Keratinocyte (primary cell): ENCODE measurements around the gene ELMO2. TPM values are rescaled to one million over a fixed set of nuclear protein-coding genes. Genes with fewer than 3 reads are reported as not detected.

ENCODE experiments used
- DNase-seq: peaks from one replicate; pipeline ENCODE4 v3.0.0-alpha.2; 2011; ENCODE audit warnings: low read depth, missing footprints, low spot score
- FAIRE-seq: peaks from 2 replicates; lab custom pipeline; 2011; peaks lifted over from hg19 to GRCh38; lab: Jason Lieb, UNC
- H2AFZ ChIP-seq: 2 replicates; pipeline ENCODE4 v1.6.0; 2012; ENCODE audit warnings: low read length, control low read depth, inconsistent platforms; ENCODE audit not compliant: control insufficient read depth
- H3K27ac ChIP-seq: 2 replicates; pipeline ENCODE4 v1.5.1; 2011; ENCODE audit warnings: low read length; ENCODE audit not compliant: control insufficient read depth, insufficient read depth
- H3K27me3 ChIP-seq: 3 replicates; pipeline ENCODE4 v1.6.0; 2011; ENCODE audit warnings: low read length; ENCODE audit not compliant: control insufficient read depth, insufficient read depth; ENCODE audit errors: extremely low read depth
- H3K36me3 ChIP-seq, 2 experiments: 2 replicates in 1 of 2; 3 replicates in 1 of 2; pipeline ENCODE4 v1.5.1; 2011; ENCODE audit warnings: low read length in 2 of 2, mild to moderate bottlenecking in 1 of 2; ENCODE audit not compliant: control insufficient read depth in 2 of 2, insufficient read depth in 2 of 2; ENCODE audit errors: extremely low read depth in 1 of 2
- H3K4me1 ChIP-seq: 3 replicates; pipeline ENCODE4 v1.5.1; 2011; ENCODE audit warnings: low read length; ENCODE audit not compliant: control insufficient read depth, insufficient read depth; ENCODE audit errors: extremely low read depth
- H3K4me2 ChIP-seq: 3 replicates; pipeline ENCODE4 v1.6.0; 2011; ENCODE audit warnings: low read depth, low read length; ENCODE audit not compliant: control insufficient read depth, insufficient read depth; ENCODE audit errors: extremely low read depth
- H3K4me3 ChIP-seq, 3 experiments: fragments of 200-600 bp in 1 of 3; sonication (generic) in 1 of 3; 2 replicates in 2 of 3; 3 replicates in 1 of 3; pipeline ENCODE4 v1.5.1; 2011 to 2016; ENCODE audit warnings: low read length in 3 of 3, mild to moderate bottlenecking in 3 of 3, control low read depth in 2 of 3, inconsistent platforms in 1 of 3, low read depth in 1 of 3, mixed read lengths in 1 of 3, mixed run types in 1 of 3, moderate library complexity in 1 of 3; ENCODE audit not compliant: control insufficient read depth in 2 of 3, insufficient read depth in 2 of 3; ENCODE audit errors: extremely low read depth in 1 of 3
- H3K79me2 ChIP-seq: 2 replicates; pipeline ENCODE4 v1.6.0; 2012; ENCODE audit warnings: low read length; ENCODE audit not compliant: control insufficient read depth, insufficient read depth
- H3K9ac ChIP-seq: 3 replicates; pipeline ENCODE4 v1.6.0; 2011; ENCODE audit warnings: low read length; ENCODE audit not compliant: control insufficient read depth, insufficient read depth; ENCODE audit errors: extremely low read depth
- H3K9me1 ChIP-seq: 3 replicates; pipeline ENCODE4 v1.6.0; 2011; ENCODE audit warnings: low read length; ENCODE audit not compliant: control insufficient read depth, insufficient read depth; ENCODE audit errors: extremely low read depth
- H3K9me3 ChIP-seq: 2 replicates; pipeline ENCODE4 v1.5.1; 2012; ENCODE audit warnings: low read depth, low read length; ENCODE audit not compliant: control insufficient read depth
- H4K20me1 ChIP-seq: 3 replicates; pipeline ENCODE4 v1.6.0; 2011; ENCODE audit warnings: low read length; ENCODE audit not compliant: control insufficient read depth, insufficient read depth; ENCODE audit errors: extremely low read depth
- EZH2 ChIP-seq: IDR thresholded peaks from one replicate; pipeline ENCODE4 v1.6.1; 2012; ENCODE audit warnings: inconsistent platforms, mild to moderate bottlenecking, low read length, moderate library complexity
- dilution Hi-C: fragments of 300-500 bp; cut with MboI; formaldehyde crosslinking; loops from one replicate; pipeline ENCODE4 v1.7.0; 2020; ENCODE audit warnings: low sequenced_read_pairs; ENCODE audit not compliant: extremely low pct_ligation_motif_present
- polyA plus RNA-seq, 5 experiments: library from polyadenylated mRNA; depleted of rRNA in 3 of 5; stranded (reverse) in 3 of 5; stranded (forward) in 1 of 5; unstranded in 1 of 5; fragments of >200 nt; gene quantifications; 1 replicate in 1 of 5; 2 replicates in 3 of 5; 3 replicates in 1 of 5; pipeline versions ENCODE4 v1.2.1 to v1.2.3, GENCODE V29; 2011 to 2012; ENCODE audit warnings: missing spikeins in 2 of 5, low read depth in 1 of 5, low replicate concordance in 1 of 5
- TF ChIP-seq, protein P1 (sequence below), 3 experiments: IDR thresholded peaks in 1 of 3; conservative IDR thresholded peaks in 1 of 3; optimal IDR thresholded peaks in 1 of 3; 2 replicates in 2 of 3; 3 replicates in 1 of 3; pipeline versions ENCODE3 to v1.5.1; 2011; ENCODE audit warnings: low read length in 3 of 3, mild to moderate bottlenecking in 3 of 3, moderate library complexity in 2 of 3, control low read depth in 1 of 3, inconsistent platforms in 1 of 3; ENCODE audit not compliant: insufficient read depth in 2 of 3; ENCODE audit errors: extremely low read depth in 1 of 3

Gene ELMO2
- polyA plus RNA-seq, 1 donor (not counting 4 experiments of a cell fraction or from before 2014, with no cell fraction given), result 28.5 TPM

DNA sequence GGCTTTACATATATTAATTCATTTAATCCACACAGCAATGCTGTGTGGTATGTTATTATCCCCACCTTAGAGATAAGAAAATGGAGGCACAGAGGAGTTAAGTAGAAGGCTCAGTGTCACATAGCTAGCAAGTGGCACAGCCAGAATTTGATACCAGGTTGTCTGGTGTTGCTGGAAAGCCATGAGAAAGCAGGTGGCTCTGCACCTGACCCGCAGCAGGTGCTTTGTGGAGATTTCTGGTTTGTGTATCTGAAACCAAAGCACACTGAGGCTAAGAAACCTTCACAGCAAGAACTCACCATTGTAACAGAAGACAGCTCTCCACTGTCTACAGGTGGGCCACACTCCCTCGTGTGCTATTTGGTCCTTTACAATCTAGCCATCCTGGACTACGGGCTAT is 7.5 kb downstream of the ELMO2 start:
- Histone ChIP-seq H3K9me3 (no peaks in the 10 kb centered on the region), H3K27ac (no peak overlapping the region), H3K4me1 (peaks cover 17% of the 10 kb centered on the region), H3K36me3 (peaks cover 4% of the 10 kb centered on the region in 2 experiments), H3K27me3 (no peaks in the 10 kb centered on the region), H3K9me1 (no peaks in the 10 kb centered on the region), H3K79me2 (peaks cover 29% of the 10 kb centered on the region), H4K20me1 (peaks cover 3% of the 10 kb centered on the region), H3K4me2 (no peak overlapping the region), H3K4me3 (no peak overlapping the region), H3K9ac (no peak overlapping the region), H2AFZ (no peak overlapping the region)
- TF ChIP-seq, protein P1, sequence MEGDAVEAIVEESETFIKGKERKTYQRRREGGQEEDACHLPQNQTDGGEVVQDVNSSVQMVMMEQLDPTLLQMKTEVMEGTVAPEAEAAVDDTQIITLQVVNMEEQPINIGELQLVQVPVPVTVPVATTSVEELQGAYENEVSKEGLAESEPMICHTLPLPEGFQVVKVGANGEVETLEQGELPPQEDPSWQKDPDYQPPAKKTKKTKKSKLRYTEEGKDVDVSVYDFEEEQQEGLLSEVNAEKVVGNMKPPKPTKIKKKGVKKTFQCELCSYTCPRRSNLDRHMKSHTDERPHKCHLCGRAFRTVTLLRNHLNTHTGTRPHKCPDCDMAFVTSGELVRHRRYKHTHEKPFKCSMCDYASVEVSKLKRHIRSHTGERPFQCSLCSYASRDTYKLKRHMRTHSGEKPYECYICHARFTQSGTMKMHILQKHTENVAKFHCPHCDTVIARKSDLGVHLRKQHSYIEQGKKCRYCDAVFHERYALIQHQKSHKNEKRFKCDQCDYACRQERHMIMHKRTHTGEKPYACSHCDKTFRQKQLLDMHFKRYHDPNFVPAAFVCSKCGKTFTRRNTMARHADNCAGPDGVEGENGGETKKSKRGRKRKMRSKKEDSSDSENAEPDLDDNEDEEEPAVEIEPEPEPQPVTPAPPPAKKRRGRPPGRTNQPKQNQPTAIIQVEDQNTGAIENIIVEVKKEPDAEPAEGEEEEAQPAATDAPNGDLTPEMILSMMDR (optimal IDR thresholded peaks at IDR 0.05 in 1 of 3, IDR thresholded peaks at IDR 0.05 in 1 of 3, conservative IDR thresholded peaks at IDR 0.05 in 1 of 3; ENCODE audit: extremely low read depth in 1 of 3, insufficient read depth in 2 of 3, low read length in 3 of 3), result no peak
- TF ChIP-seq EZH2, result no peak
- DNase-seq (no peak), FAIRE-seq (no peak)
- dilution Hi-C loops, result no loop called here

DNA sequence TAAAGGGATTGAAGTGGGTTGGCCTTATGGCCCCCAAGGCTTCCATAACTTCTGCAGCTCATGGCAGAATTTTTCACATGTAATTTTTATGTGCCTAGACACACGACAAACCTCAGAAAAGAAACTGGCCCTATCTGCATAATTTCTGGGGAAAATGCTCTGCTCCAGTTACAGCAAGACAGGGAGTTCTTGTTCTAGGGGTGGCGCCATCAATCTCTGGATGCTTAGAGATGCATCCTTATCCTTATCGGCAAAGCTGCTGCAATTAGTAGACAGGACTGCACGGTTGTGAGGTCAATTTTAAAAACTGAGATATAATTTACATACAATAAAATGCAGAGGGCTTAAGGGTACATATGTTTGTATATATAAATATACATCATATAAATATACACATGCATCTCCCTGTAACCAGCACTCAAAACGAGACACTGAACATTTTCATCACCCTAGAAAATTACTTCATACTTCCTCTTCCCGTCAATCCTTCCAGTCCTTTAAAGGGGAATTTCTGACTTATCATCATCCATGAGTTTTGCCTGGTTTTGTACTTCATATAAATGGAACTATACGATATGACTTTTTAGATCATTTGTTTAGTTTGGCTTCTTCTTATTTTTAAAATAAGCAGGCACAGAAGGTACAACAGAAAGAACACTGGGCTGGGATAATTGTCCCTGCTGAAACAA is 10.2 kb downstream of the ELMO2 start:
- peaks cover 9% of the 10 kb centered on the region for H3K4me1 ChIP-seq
- H3K36me3 ChIP-seq, result peaks cover 7 to 13% of the 10 kb centered on the region in 2 experiments
- no peak overlapping the region for H3K4me3 ChIP-seq
- no peak overlapping the region for H3K9ac ChIP-seq
- H4K20me1 ChIP-seq, result no peaks in the 10 kb centered on the region
- dilution Hi-C loops, result no loop called here
- no peak overlapping the region for H2AFZ ChIP-seq
- peaks cover 14% of the 10 kb centered on the region for H3K79me2 ChIP-seq
- no peaks in the 10 kb centered on the region for H3K9me3 ChIP-seq
- H3K27me3 ChIP-seq, result no peaks in the 10 kb centered on the region
- TF ChIP-seq EZH2, result no peak
- TF ChIP-seq, protein P1 (optimal IDR thresholded peaks at IDR 0.05 in 1 of 3, IDR thresholded peaks at IDR 0.05 in 1 of 3, conservative IDR thresholded peaks at IDR 0.05 in 1 of 3; ENCODE audit: extremely low read depth in 1 of 3, insufficient read depth in 2 of 3, low read length in 3 of 3), result no peak
- FAIRE-seq, result no peak
- no peak for DNase-seq
- H3K9me1 ChIP-seq, result no peaks in the 10 kb centered on the region
- no peak overlapping the region for H3K27ac ChIP-seq
- no peak overlapping the region for H3K4me2 ChIP-seq
